GM12874 (cell line): Measurements from ENCODE around the gene SLC27A2.

Source experiments
- TF ChIP-seq, protein P1 (sequence below): IDR thresholded peaks from 2 replicates; pipeline ENCODE4 v1.5.1; 2011; ENCODE audit warnings: low read depth, mild to moderate bottlenecking, control low read depth, low read length, moderate library complexity; ENCODE audit not compliant: insufficient read depth

The SLC27A2 gene

DNA sequence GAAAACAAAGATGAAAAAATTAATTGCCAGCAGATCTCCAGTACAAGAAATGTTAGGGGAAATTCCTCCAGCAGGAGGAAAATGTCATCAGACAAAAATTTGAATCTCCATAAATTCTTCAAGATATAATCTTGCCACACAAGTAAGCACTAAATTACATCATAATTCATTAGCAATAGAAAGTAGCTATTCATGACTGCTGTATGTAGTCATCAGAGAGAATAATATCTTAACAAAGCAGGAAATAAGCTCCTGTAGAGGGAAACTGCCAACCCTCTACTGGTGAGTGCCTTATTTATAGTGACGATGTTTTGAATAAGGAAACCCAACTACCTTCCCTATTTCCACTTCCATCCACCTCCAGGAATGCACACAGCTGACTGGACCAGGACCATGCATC, 15.8 kb upstream of the SLC27A2 start:
- TF ChIP-seq, protein P1, sequence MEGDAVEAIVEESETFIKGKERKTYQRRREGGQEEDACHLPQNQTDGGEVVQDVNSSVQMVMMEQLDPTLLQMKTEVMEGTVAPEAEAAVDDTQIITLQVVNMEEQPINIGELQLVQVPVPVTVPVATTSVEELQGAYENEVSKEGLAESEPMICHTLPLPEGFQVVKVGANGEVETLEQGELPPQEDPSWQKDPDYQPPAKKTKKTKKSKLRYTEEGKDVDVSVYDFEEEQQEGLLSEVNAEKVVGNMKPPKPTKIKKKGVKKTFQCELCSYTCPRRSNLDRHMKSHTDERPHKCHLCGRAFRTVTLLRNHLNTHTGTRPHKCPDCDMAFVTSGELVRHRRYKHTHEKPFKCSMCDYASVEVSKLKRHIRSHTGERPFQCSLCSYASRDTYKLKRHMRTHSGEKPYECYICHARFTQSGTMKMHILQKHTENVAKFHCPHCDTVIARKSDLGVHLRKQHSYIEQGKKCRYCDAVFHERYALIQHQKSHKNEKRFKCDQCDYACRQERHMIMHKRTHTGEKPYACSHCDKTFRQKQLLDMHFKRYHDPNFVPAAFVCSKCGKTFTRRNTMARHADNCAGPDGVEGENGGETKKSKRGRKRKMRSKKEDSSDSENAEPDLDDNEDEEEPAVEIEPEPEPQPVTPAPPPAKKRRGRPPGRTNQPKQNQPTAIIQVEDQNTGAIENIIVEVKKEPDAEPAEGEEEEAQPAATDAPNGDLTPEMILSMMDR, result no peak

DNA sequence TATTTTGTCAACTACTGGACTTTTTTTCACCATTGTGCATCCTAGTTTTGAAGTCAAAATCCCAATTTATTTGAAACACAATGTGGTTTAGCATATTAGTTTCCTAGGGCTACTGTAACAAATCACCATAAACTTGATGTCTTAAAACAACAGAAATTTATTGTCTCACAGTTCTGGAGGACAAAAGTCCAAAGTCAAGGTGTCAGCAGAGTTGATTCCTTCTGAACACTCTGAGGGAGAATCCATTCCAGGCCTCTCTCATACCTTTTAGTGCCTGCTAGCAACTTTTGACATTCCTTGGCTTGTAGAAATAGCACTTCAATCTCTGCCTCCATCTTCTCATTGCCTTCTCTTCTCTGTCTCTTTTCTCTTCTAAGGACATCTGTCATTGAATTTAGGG, 14.9 kb upstream of the SLC27A2 start:
- TF ChIP-seq, protein P1, result no peak

DNA sequence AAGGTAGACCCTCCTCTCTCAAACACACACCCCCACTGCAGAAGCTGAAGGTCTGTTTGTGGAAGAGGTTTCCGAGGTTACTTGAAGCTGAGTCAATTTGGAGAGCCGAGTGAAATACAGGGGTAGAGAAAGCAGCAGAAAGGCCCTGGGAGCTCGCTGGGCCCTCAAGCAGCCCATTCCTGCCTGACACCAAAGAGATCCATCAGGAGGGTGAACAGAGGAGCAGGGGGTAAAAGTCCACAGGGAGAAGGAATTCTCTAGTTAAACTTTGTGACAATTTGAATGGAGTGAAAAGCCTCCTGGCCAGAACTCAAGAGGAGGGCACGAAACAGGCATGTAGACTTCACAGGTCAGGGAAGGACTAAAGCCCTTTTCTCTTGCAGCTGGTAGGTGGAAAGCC, 13.6 kb upstream of the SLC27A2 start:
- TF ChIP-seq, protein P1, result no peak

DNA sequence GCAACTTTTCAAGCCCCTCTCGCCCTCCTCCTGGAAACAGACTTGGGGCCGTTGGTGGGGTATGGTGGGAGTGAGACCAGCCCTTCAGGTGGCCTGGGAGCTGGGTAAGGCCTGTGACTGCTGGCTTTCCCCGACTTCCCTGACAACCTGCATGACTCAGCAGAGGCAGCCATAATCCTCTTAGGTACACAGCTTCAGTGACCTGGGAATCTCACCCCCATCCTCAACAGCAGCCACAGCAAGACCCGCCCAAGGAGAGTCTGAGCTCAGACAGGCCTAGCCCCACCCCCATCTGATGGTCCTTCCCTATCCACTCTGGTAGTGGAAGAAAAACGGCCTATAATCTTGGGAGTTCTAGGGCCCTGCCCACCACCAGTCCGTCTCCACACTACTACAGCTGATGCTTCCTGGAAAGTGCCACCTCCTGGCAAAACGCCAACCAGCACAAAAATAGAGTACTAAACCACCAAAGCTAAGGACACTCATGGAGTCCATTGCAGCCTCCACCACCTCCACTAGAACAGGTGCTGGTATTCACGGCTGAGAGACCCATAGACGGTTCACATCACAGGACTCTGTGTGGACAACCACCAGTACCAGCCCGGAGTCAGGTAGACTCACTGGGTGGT, 13.1 kb upstream of the SLC27A2 start:
- TF ChIP-seq, protein P1, result no peak

DNA sequence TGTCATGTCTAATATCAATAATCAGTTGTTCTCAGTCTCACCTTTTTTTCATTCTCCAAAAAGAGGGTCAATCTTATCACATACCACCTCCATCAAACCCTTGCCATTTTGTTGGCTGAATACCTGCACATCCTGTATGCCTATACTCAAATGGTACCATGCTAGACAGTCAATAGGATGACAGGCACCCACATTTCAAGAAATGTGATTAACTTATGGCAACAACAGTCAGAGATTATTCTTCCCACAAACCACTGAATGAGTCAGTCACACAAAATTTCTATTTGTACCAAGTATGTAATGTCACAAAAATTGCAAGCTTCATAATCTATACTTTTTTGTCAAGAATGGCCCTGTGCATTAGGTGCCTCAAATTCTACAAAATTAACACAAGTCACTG, 5.1 kb upstream of the SLC27A2 start:
- TF ChIP-seq, protein P1, result no peak

DNA sequence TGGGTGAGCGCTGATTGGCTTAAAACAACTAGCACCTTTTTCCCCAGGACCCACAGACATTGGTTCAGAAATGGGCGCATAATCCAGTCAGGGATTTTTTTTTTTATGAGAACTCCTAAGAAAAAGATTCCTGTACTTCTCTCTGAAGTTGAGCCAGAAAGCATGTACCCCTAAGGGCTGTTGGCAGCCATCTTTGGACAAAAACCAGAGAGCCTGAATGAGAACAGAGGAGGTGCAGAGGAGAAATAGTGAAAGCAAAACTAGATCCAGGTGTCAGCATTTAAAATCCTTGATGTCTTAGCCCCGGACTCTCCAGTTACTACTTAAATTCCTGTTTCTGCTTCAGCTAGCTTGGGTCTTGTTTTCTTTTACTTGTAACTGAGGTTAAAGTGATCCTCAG, 1.9 kb upstream of the SLC27A2 start:
- TF ChIP-seq, protein P1, result no peak

DNA sequence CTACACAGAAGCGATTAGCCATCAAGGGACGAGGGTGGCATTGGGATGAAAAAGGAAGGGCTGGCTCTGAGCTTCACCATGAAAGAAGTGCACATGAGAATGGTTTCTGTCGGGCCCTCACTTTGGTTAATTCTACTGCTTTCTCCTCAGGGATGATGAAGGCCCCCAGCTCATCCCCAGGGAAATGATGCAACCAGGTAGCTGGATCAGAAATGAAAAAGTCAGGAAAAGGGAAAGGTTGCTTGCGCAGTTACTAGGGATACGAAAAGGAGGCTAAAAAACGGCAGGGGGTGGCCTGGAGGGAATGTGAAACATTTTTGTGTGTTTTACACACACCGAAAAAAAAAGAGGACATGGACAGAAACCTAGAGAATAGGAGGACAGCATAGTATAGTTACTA, 1.4 kb upstream of the SLC27A2 start:
- TF ChIP-seq, protein P1, result no peak
